LHCN-M2 (cell line): ENCODE data around the gene L3MBTL1. TPM values are rescaled to one million over a fixed set of nuclear protein-coding genes. Genes with fewer than 3 reads are reported as not detected.
A peak's percentile ranks its signal among the peaks of the same experiment; 100 is the strongest.
"Not testable (repeated sequence)": the region's sequence is repeated elsewhere in the genome, so short reads cannot be mapped to it uniquely, and the experiment has no call there.

ENCODE experiments used
- DNase-seq: peaks from one replicate; pipeline ENCODE4 v3.0.0-alpha.2; 2012; ENCODE audit warnings: low read depth
- total RNA-seq: library from RNA; depleted of rRNA; stranded (reverse); fragments of >200 nt; gene quantifications from 2 replicates; pipeline ENCODE4 v1.2.3, GENCODE V29; 2014

L3MBTL1 gene
- total RNA-seq, 1 experiment from 2014 or later: 2.8 TPM

DNA sequence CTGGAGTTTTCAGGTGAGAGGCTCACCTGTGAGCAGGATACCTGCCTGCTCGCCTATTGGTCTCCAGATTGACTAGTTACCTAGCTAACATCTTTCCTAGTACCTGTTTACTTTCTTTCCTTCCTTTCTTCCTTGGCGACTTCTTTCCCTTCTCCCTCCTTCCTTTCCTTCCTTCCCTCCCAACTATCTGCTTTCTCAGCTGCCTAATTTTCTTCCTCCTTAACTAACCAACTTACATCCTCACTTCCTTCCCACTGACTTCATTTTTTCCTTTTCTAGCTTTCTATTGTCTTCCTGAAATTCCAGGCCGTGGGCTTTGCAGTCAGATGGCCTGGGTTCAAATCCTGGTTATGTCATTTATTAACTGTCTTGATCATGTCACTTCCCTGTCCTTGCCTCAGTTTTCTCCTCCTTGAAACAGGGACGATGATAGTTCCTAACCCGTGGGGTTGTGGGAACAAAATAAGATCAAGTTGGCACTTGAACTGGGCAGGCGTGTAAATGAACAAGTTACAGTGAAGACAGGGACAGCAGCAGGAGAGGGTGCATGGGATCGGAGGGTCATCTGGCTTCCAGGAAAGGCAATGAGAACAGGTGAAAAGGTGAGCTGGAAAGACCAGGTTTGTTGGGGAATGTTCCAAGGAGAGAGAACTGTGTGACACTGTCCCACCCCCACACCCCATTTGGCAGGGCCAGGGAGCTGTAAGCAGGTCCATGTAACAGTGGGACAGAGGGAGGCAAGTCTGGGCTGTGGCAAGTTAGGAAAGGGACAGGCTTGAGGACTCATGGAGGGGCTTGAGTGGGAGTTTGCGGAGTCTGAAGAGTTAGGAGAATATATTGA lies 51.9 kb downstream of the L3MBTL1 start:
- no peak for DNase-seq

DNA sequence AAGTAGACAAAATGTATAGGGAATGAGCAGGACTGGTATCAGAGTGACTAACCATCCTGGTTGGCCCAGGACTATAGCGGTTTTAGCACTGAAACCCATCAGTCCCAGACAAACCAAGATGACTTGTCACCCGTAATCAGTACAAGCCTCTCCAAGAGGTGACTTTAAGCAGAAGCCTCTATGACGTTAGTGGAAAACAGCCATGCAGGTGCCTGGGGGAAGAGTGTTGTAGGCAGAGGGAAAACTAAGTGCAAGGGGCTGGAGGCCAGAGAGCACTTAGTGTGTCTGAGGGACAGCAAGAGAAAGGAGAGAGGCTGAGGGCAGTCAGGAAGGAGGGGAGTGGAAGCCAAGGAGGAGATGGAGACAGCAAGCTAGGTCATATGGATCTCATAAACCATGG lies 53.5 kb downstream of the L3MBTL1 start:
- no peak for DNase-seq

DNA sequence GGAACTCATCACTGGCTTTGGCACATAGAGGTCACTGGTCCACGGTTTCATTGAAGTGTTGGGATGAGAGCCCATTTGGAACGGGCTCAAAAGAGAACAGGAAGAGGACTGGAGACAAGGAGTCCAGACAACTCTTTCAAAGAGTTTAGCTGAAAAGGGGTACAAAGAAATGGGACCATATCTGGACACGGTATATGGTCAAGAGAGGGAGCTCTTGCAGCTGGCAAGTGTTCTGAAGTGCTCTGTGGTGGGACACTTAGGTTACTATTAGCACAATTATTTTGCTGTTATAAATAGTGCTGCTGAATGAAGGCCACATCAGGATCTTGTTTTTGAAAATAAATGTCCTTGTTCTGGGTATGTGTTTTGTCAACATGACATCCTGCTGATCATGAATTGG lies 55.9 kb downstream of the L3MBTL1 start:
- DNase-seq: peak; percentile 35

DNA sequence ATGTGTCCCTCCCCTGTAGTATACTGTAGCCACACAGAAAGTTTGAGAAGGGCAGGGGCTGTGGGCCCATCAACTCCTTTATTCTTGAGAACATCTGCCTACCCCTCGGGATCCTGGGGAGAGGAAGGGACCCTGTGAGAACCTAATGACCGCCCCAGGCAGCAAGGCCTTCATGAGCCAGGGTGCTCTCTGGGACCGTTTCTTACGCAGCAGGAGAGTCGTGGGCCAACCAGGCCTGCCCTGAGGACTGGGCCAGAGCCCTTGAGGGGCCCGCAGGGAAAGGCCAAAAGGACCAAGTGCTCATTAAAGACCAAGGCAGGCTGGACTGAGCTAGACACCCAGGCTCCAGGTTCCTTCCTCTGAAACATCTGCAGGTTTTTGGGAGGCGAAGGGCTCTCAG lies 56.5 kb downstream of the L3MBTL1 start:
- DNase-seq: no peak

DNA sequence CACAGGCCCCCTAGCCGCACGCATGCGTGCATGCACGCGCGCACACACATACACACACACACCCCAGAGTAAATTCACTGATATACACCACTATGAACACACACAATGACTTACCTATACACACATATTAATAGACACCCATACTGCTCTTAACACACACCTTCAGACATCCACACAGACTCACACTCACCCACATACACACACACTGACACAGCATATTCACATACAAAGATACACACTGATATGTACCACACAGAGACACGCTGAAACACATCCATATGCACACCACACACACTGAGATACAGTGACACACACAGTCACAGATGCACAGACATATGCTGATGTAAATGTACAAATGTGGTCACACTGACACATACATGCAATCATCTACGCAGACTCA lies 57.0 kb downstream of the L3MBTL1 start:
- no peak for DNase-seq

DNA sequence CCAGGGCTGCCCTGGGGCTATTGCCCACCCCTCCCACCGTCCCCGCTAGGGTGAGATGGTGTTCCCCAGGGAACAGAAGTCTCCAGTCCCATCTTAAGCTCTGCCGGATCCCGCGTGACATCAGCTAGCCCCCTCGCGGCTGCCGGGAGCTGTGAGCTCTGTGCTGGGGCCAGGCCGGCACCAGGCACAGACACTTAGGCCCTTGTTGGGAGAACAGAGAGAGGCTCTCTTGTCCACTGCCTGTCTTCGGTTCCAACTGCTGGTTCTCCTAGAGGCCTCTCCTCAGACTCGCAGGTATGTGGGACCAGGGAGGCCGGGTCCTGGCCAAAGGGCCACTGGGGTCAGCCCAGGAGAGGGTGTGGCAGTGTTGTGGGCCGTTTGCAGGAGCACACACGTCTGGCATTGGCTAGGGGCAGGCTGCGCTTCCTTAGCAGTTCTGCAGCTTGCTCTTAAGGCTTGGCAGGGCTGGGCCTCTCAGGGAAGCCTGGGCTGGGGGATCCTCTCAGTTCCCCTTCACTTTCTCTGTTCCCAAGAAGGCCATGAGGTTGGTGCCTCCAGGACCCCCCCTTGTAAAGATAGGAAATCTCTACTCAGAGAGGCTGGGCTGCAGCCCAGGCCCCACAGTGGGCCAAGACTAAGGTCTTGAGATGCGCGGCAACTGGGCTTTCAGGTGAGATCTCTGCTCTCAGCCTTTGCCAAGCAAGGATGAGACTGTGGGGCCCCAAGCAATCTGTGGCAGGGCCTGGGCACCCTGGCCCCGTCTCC lies 57.7 kb downstream of the L3MBTL1 start:
- no peak for DNase-seq

DNA sequence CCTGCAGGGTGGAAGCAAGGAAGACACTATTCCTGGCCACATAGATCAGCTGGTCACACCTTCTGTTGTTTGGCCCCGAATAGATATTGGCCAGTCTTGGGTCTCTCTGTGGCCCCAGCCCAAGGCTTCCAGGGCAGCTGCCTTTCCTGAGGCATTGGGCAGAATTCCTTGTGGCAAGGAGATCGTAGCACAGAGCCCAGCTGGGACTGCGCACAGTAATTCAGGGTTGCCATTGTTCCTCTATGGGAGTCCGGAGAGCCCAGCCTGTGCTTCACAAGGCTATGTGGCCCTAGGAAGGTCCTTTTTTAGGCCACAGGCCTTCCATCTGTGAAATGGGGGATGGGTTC lies 58.2 kb downstream of the L3MBTL1 start:
- DNase-seq: no peak

DNA sequence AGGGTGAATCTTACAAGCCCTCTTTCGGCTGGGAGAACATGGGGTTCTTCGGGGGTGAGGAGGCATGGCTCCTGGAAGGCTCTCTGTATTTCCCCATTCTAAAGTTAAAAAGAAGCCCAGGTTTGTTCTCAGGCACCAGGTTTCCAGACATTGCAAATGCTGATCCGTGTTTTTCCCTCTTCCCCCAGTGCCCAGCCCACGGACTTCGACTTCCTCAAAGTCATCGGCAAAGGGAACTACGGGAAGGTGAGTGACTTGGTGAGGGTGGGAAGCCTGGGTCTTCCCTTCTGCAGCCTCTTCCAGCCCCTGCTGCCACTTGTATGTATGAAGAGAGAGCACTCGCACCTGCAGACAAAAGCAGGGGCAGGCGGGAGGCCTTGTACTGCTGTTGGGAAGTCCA lies 60.0 kb downstream of the L3MBTL1 start:
- DNase-seq: no peak

DNA sequence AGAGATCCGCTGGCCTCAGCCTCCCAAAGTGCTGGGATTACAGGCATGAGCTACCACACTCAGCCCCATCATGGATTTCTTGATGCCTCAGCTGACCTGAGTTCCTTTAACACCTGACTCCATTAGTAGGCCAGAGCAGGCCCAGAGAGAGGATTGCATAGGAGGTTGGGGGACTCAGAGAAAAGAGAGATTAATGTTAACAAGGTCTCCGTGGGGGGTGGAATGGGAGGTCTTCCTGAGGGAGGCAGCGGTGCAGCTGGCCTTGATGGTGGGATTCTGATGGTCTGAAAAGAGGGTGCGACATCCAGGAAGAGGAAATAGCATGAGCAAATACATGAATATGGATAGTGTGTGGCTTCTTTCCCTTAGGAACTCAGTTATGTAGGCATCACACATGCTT lies 61.2 kb downstream of the L3MBTL1 start:
- DNase-seq: no peak

DNA sequence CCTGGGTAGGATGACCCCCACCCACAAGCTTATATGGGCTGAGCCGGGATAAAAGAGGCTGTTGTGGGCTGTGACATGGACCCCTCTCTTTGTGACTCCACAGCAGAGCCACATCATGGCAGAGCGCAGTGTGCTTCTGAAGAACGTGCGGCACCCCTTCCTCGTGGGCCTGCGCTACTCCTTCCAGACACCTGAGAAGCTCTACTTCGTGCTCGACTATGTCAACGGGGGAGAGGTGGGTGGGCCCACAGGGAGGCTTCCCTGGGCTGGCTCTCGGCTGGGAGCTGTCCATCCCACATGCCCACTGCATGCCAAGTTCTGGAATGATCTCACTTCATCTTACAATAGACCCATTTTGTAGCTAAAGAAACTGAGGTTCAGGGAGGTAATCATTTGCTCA lies 61.8 kb downstream of the L3MBTL1 start:
- DNase-seq: no peak

DNA sequence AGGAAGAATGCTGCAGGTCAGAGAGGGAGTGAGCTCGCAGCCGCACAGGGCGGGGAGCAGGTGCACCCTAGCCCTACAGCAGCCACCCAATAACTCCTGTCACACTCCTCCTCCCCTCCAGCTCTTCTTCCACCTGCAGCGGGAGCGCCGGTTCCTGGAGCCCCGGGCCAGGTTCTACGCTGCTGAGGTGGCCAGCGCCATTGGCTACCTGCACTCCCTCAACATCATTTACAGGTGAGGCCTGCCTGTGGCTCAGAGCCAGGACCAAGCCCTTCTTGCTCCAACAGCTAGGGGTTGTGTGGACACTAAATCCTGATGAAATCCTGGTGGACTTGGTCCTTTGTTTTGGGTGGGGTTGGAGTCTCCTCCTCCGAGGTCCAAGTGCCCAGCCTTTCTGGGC lies 63.0 kb downstream of the L3MBTL1 start:
- no peak for DNase-seq

DNA sequence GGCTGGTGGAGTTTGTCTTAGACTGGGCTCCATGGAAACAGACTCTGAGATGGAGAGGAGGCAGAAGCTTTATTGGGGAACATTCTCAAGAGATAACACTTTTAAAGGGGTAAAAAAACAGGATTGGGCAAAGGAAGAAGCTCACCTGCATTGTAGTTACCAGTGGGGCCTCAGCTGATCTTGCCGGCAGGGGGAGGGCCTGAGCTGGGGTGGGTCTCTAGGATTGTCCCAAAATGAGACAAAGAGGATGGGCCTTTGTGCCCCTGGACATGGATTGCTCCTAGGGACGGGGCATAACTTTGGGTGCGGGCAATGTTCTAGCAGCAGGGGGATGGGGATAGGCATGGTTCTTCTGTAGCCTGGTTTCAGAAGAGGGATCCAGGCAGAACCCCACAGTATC lies 63.8 kb downstream of the L3MBTL1 start:
- DNase-seq: no peak

DNA sequence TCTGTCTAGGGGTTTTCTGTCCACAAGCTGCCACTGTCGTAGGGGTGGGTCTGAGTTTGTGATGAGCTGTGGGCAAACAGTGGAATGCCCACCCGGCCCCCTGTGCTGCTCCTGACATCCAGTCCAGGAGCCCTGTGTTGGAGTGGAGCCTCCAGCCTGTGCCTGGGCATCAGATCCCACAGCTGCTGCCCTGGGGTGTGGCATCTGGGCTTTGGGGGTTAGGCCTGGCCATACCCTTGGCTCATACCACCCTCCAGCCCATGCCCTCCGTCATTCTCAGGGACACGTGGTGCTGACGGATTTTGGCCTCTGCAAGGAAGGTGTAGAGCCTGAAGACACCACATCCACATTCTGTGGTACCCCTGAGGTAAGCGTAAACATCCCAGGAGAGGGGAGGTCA lies 64.3 kb downstream of the L3MBTL1 start:
- no peak for DNase-seq

DNA sequence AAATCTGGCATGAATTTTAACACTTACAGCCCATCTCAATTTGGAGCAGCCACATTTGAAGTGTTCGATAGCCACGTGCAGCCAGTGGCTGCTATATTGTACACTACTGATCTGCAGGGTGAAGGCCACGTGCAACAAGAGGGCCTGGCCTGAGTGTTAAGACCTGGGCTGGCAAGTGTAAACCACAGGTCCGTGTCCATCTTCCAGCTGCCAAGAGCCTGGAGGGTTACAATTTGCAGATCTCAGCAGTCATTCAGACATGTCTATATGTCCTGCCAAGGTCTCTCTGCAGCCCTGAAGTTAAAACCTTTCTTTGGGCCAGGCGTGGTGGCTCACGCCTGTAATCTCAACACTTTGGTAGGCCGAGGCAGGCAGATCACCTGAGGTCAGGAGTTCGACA lies 65.4 kb downstream of the L3MBTL1 start:
- DNase-seq: no peak

DNA sequence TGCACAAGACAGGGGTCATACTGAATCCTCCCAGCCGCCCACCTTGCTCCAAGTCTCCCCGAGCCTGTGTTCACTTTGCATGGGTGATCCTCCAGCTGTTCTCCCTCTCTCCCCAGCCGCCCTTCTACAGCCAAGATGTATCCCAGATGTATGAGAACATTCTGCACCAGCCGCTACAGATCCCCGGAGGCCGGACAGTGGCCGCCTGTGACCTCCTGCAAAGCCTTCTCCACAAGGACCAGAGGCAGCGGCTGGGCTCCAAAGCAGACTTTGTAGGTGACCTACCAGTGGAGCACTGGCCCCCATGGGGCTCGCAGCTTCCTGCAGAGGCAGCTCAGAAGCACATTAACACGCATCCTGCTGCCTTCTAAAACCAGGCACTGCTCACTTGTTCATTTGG lies 68.6 kb downstream of the L3MBTL1 start:
- DNase-seq: no peak

DNA sequence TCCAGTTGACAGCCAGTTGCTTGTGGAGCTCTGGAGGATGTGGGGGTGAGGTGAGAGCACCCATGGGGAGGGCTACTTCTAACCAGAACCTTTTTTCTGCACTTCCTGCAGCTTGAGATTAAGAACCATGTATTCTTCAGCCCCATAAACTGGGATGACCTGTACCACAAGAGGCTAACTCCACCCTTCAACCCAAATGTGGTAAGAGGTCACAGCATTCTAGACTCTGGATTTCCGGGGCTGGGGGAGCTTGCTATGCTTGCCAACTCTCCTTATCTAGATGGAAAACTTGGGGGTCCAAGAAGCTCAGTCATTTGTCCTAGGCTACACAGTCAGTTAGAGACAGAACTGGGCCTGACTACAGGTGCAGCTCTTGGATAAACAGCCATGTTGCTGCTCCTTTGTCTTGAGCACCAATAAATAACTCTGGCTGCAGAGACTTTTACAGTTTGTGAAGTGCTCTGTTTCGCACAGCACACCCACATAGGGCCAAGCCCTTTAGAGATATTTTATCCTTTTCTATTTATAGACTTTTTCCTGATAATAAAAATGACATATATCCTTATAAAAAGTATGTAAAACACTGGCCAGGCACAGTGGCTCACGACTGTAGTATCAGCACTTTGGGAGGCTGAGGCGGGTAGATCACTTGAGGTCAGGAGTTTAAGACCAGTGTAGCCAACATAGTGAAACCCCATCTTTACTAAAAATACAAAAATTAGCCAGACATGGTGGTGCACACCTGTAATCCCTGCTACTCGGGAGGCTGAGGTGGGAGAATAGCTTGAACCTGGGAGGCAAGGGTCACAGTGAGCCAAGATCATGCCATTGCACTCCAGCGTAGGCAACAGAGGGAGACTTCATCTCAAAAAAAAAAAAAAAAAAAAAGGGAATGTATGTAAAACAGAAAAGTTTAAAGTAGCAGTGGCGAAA lies 72.6 kb downstream of the L3MBTL1 start:
- no peak for DNase-seq

DNA sequence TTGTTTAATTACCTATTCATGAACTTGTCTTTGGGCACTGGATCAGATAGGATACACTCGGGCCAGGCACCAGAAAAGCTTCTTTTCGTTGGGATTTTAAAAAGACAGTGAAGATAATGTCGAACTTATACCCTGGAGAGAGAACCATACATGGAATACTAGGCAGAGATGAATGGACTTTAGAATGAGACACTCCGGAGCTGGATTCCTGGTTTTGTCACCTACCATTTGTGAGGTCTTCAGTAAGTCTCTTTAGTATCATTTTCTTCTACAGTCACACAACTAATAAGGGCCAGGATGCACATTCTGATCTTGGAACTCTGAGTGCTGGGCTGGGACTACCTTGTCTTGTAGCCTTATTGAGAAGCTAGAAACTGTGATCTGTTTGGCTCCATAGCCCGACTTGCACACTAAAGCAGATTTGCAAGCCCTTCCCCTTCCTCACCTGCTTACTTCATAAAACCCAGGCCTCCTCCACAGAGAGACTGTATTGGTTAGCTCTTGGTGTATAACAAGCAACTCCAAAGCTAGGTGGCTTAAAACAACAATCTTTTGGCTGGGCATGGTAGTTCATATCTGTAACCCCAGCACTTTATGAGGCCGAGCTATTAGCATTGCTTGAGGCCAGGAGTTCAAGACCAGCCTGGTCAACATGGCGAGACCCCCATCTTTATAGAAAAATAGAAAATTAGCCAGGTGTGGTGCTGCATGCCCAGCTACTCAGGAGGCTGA lies 75.8 kb downstream of the L3MBTL1 start:
- no peak for DNase-seq

DNA sequence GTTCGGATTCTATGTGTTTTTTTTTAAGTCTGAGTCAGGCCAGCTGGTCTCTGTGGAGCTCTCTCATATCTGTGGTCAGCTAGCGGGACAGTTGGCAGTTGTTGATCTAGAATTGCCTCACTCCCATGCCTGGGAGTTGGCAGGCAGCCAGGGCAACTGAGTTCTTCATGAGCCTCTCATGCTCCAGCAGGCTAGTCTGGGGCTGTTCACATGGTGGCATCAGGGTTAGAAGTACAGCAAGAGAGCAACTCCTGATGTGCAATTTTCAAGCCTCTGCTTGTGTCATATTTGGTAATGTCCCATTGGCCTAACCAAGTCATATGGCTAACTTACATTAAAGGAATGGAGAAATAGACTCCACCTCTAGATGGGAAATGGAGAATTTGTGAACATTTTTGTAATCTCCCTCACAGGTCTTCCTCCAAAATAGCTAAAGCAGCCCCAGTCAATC lies 76.5 kb downstream of the L3MBTL1 start:
- DNase-seq: peak; percentile 99

DNA sequence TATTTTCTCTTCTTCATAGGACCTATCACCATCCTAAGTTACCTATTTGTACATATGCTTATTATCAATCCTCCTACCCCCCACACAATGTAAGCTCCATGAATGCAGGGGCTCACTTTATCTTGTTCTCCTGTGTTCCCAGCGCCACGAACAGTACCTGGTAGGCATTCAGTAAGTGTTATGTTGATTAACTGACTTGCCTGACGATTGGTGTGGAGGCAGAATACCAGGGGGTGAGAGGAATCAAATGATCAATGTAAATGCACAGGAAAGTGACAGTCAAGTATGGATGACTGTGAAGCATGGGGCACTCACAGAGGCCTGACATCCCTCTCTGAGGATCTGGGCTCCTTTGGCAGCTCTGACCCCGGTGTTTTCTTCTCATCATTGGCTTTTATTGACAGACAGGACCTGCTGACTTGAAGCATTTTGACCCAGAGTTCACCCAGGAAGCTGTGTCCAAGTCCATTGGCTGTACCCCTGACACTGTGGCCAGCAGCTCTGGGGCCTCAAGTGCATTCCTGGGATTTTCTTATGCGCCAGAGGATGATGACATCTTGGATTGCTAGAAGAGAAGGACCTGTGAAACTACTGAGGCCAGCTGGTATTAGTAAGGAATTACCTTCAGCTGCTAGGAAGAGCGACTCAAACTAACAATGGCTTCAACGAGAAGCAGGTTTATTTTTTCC lies 77.1 kb downstream of the L3MBTL1 start:
- peak; percentile 96 for DNase-seq

DNA sequence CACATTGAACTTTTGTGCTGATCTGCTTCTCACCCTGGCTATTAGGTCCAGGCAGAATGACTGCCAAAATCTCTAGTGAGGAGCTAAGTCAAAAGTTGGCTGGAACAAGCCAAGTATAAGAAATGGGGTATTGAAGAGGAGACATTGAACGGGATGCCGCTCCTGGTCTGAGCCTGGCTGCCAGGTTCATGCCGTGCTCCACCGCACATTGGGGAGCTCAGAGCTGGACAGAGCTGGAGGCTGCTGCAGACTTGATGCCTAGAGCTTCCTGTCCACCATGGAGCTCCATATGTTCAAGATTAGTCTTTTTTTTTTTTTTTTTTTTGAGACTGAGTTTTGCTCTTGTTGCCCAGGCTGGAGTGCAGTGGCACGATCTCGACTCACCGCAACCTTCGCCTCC lies 79.1 kb downstream of the L3MBTL1 start:
- DNase-seq: no peak

DNA sequence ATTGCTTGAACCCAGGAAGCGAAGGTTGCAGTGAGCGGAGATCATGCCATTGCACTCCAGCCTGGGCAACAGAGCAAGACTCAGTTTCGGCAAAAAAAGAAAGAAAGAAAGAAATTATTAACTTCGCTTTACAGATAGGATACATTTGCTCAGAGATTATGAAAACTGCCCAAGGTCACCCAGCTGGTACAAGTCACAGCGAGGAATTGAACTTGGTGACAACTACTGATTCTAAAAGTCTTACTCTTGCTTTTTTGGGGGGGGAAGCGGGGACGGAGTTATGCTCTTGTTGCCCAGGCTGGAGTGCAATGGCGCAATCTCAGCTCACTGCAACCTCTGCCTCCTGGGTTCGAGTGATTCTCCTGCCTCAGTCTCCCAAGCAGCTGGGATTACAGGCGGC lies 81.0 kb downstream of the L3MBTL1 start:
- DNase-seq: not testable (repeated sequence)
